Upper lobe of left lung (tissue), 6 donors: ENCODE results near the gene PPP1R8. TPM values are rescaled to one million over a fixed set of nuclear protein-coding genes. Genes with fewer than 3 reads are reported as not detected.

ENCODE experiments used
- ATAC-seq, 2 donors: fragments of 200-7000 bp; cut with Tn5 transposase; one replicate each; pipeline ENCODE4 v1.9.1; 2022; ENCODE audit warnings: mild to moderate bottlenecking in 2 of 2, moderate library complexity in 2 of 2; ENCODE audit not compliant: low FRiP score in 2 of 2
- DNase-seq, 2 donors: peaks; one replicate each; pipeline ENCODE4 v3.0.0-alpha.2; 2019 to 2020
- H3K27ac ChIP-seq, 4 donors: fragments of 200-600 bp; sonication (generic); one replicate each; pipeline ENCODE4 v1.5.1; 2016 to 2019
- H3K27me3 ChIP-seq, 4 donors: fragments of 200-600 bp; sonication (generic); one replicate each; pipeline ENCODE4 v1.5.1; 2017 to 2019
- H3K36me3 ChIP-seq, 4 donors: fragments of 200-600 bp; sonication (generic); one replicate each; pipeline ENCODE4 v1.5.1; 2016 to 2019
- H3K4me1 ChIP-seq, 4 donors: fragments of 200-600 bp; sonication (generic); one replicate each; pipeline ENCODE4 v1.5.1; 2018 to 2019
- H3K4me3 ChIP-seq, 4 donors: fragments of 200-600 bp; sonication (generic); one replicate each; pipeline ENCODE4 v1.5.1; 2017 to 2019; ENCODE audit warnings: mild to moderate bottlenecking in 2 of 4, moderate library complexity in 1 of 4
- H3K9me3 ChIP-seq, 4 donors: fragments of 200-600 bp; sonication (generic); one replicate each; pipeline ENCODE4 v1.5.1; 2018 to 2019
- EP300 ChIP-seq, 4 donors: sonication (generic); formaldehyde crosslinking; IDR thresholded peaks; one replicate each; pipeline ENCODE4 v1.5.1; 2017; ENCODE audit warnings: antibody characterized with exemption in 4 of 4, control low read depth in 2 of 4
- POLR2A ChIP-seq, 4 donors: fragments of 450-650 bp; IDR thresholded peaks; one replicate each; pipeline ENCODE4 v1.5.1; 2016 to 2017; ENCODE audit warnings: antibody characterized with exemption in 4 of 4, mild to moderate bottlenecking in 2 of 4
- POLR2AphosphoS5 ChIP-seq, 2 donors: sonication (generic); formaldehyde crosslinking; IDR thresholded peaks; one replicate each; pipeline ENCODE4 v1.5.1; 2017; ENCODE audit warnings: antibody characterized with exemption in 2 of 2
- WGBS, 2 donors: methylation state at CpG; one replicate each; pipeline ENCODE4 v1.1.5; 2017 to 2018; 5-methylcytosine and 5-hydroxymethylcytosine counted together
- total RNA-seq, 6 donors: library from RNA; depleted of rRNA in 4 of 6; stranded (reverse); fragments of >200 nt in 4 of 6; gene quantifications; one replicate each; pipeline versions ENCODE4 v1.1.0 to v1.2.1, GENCODE V29; 2016 to 2021
- TF ChIP-seq, protein P1 (sequence below), 6 experiments: fragments of 450-650 bp in 4 of 6; fragments of 200-600 bp in 2 of 6; sonication (generic) in 2 of 6; IDR thresholded peaks; one replicate each; pipeline ENCODE4 v1.5.1; 2016 to 2019; ENCODE audit warnings: antibody characterized with exemption in 6 of 6
- donor health status: DM: no; HTN: no; CAD: no; lungs with moderate emphysema.
- donor health status: DM: no; HTN: yes; CAD: no; lungs with severe emphysema.

PPP1R8 gene
- total RNA-seq: 10 to 100 TPM; 12.7 to 36.0 (median 29.9) TPM

DNA sequence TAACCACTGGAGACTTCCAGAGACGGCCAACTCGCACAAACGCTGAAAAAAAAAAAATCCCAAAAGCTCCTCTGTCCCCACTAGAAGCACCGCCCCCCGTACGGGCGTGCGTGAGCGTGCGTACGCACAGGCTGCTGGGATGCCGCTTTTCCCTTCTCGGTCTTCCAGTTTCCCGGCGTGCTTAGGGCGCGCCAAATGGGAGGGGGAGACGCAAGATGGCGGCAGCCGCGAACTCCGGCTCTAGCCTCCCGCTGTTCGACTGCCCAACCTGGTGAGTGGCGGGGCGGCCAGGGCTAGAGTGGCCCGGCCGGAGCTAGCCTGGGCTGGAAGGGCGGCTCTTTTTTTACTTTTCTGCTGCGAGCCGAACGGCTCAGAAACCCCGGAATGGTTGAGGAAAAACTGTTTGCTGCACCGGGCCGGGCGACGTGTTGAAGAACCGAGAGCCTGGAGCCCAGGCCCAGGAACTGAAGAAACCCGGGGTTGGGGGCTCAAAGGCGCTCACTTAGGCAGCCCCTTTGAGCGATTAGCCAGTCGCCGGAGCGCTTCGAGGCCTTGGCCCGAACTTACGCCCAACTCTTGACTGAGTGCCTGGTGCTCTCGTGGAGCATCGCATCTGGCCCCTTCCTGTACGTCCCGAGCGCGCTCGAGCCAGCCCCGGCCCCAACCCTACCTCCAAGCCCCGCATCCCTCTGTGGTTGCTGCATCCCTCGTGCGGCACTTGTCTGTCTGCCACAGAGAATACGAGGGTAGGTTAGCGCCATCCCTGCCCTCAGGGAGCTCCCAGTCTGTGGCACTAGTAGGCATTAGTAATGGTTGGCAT is at the start of gene PPP1R8:
TSS of gene PPP1R8 (plus strand) at position 162 of the 820 bp plus-strand sequence. CDS start at position 216, 54 bp downstream.
- Histone ChIP-seq H3K27ac (peak within 1 kb of the TSS; percentile 84 to 88 (median 86)), H3K4me3 (peak within 1 kb of the TSS; percentile 72 to 84 (median 78)), H3K9me3 (no peaks in the 10 kb centered on the region), H3K36me3 (peaks cover 0 to 23% (median 10%) of the 10 kb centered on the region in 4 donors), H3K4me1 (peaks cover 14 to 21% (median 15%) of the 10 kb centered on the region in 4 donors), H3K27me3 (no peaks in the 10 kb centered on the region)
- 0 to 1% methylated on average over 18 to 48 of the region's 60 CpGs for WGBS, 2 donors
- peak; percentile 94 to 96 for DNase-seq
- ATAC-seq: peak; percentile 100
- TF ChIP-seq POLR2A (IDR thresholded peaks at IDR 0.05) (peak in 3 of 4 donors; percentile 54 to 84 (median 65)), EP300 (IDR thresholded peaks at IDR 0.05) (peak in 1 of 4 donors; percentile 65), POLR2AphosphoS5 (IDR thresholded peaks at IDR 0.05) (peak; percentile 94 to 95)
- TF ChIP-seq, protein P1, sequence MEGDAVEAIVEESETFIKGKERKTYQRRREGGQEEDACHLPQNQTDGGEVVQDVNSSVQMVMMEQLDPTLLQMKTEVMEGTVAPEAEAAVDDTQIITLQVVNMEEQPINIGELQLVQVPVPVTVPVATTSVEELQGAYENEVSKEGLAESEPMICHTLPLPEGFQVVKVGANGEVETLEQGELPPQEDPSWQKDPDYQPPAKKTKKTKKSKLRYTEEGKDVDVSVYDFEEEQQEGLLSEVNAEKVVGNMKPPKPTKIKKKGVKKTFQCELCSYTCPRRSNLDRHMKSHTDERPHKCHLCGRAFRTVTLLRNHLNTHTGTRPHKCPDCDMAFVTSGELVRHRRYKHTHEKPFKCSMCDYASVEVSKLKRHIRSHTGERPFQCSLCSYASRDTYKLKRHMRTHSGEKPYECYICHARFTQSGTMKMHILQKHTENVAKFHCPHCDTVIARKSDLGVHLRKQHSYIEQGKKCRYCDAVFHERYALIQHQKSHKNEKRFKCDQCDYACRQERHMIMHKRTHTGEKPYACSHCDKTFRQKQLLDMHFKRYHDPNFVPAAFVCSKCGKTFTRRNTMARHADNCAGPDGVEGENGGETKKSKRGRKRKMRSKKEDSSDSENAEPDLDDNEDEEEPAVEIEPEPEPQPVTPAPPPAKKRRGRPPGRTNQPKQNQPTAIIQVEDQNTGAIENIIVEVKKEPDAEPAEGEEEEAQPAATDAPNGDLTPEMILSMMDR (IDR thresholded peaks at IDR 0.05): no peak

DNA sequence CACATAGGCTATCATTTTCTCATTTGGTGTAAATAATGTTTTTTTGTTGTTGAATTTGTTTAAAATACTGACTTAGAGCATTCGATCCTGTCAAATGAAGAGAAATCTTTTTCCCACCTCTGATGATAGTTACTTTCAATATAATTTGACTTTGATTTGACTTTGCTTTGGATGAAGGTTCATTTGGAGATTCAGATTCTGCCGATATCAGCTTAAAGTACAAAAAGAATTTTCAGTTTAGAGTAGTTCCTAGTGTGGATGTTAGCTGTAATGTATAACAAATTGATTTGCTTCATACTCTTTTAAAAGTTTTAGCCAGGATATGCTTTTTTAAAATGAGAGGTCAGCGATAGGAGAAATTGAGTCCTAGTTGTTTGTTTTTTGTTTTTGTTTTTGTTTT is 47.6 kb upstream of the PPP1R8 start:
- Histone ChIP-seq H3K9me3 (no peaks in the 10 kb centered on the region), H3K4me3 (no peak overlapping the region), H3K27ac (peak overlapping the region in 2 of 4 donors; percentile 56 to 64), H3K27me3 (no peaks in the 10 kb centered on the region), H3K4me1 (peaks cover 61 to 85% (median 73%) of the 10 kb centered on the region in 4 donors), H3K36me3 (peaks cover 0 to 17% (median 5%) of the 10 kb centered on the region in 4 donors)
- DNase-seq: no peak
- 92 to 98% methylated on average over 3 of the region's 3 CpGs for WGBS, 2 donors
- TF ChIP-seq POLR2A (IDR thresholded peaks at IDR 0.05) (no peak), POLR2AphosphoS5 (IDR thresholded peaks at IDR 0.05) (no peak), EP300 (IDR thresholded peaks at IDR 0.05) (no peak)
- TF ChIP-seq, protein P1 (IDR thresholded peaks at IDR 0.05): no peak
- no peak for ATAC-seq

DNA sequence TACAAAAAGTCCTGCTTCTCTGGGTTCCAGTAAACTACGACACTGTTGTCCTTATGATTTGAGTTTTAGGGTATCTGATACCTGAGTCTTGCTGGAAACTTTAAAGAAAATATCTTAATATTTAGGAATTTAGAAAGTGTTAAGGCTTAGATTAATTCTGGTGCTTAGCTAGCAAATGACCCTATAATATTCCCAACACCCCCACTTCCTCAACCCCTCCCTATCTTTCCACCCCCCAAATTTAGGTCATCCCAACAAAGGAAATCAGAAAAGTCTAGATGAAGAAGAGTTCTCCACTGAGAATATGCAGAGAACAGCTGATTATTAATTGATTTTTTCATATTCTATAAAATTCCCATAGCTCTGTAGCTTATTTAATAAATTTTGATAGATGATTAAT is 45.9 kb upstream of the PPP1R8 start:
- 90 to 96% methylated on average over 1 of the region's 1 CpG for WGBS, 2 donors
- H3K36me3 ChIP-seq: peaks cover 0 to 14% (median 4%) of the 10 kb centered on the region in 4 donors
- no peaks in the 10 kb centered on the region for H3K9me3 ChIP-seq
- DNase-seq: no peak
- H3K27ac ChIP-seq: peak overlapping the region; percentile 32 to 87 (median 80)
- no peak for ATAC-seq
- TF ChIP-seq POLR2A (IDR thresholded peaks at IDR 0.05) (no peak), POLR2AphosphoS5 (IDR thresholded peaks at IDR 0.05) (no peak), EP300 (IDR thresholded peaks at IDR 0.05) (no peak)
- TF ChIP-seq, protein P1 (IDR thresholded peaks at IDR 0.05): no peak
- no peak overlapping the region for H3K4me3 ChIP-seq
- H3K27me3 ChIP-seq: no peaks in the 10 kb centered on the region
- peaks cover 60 to 86% (median 74%) of the 10 kb centered on the region in 4 donors for H3K4me1 ChIP-seq

DNA sequence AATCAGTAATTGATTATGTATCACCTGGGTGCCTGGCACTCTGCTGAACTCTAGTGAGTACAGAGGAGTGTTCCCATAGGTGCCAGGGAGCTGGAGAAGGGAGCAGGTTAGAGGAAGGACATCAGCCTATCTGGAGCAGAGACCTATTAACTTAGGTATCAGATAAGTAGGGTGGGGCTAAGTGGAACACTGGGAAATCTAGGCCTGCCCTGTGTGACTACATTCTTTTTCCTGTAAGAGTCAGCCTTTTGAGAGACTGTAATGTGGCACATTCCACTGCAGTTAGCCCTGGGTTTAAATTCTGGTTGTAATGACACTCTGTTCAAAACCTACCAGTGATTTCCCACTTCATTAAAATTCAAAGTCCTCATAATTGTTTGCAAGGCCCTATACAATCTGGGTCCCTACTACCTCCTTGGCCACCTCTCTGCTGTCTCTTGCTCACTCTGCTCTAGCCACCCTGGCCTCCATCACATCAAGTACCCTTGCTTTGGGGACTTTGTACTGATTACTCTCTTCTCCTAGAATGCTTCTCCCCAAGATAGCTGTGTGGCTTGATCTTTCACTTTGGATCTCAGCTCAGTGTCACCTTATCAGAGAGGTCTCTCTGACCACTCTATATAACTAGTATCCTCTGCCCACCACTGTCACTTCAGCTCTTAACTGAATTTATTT is 44.7 kb upstream of the PPP1R8 start:
- DNase-seq: peak in 1 of 2 donors; percentile 77
- H3K4me3 ChIP-seq: no peak overlapping the region
- H3K9me3 ChIP-seq: no peaks in the 10 kb centered on the region
- TF ChIP-seq, protein P1 (IDR thresholded peaks at IDR 0.05): no peak
- TF ChIP-seq EP300 (IDR thresholded peaks at IDR 0.05) (peak; percentile 13 to 95 (median 78)), POLR2AphosphoS5 (IDR thresholded peaks at IDR 0.05) (peak; percentile 43 to 48), POLR2A (IDR thresholded peaks at IDR 0.05) (peak in 1 of 4 donors; percentile 48)
- peaks cover under 1 to 14% (median 9%) of the 10 kb centered on the region in 4 donors for H3K36me3 ChIP-seq
- ATAC-seq: peak; percentile 55 to 91
- peak overlapping the region; percentile 76 to 87 (median 82) for H3K27ac ChIP-seq
- H3K4me1 ChIP-seq: peaks cover 63 to 87% (median 78%) of the 10 kb centered on the region in 4 donors
- H3K27me3 ChIP-seq: no peaks in the 10 kb centered on the region
